ENCODE data around the gene PPIL1. TPM values are rescaled to one million over a fixed set of nuclear protein-coding genes. Genes with fewer than 3 reads are reported as not detected.

PPIL1 gene
- total RNA-seq, 4 donors from 2014 or later: 9.2 to 19.8 (median 13.0) TPM

DNA sequence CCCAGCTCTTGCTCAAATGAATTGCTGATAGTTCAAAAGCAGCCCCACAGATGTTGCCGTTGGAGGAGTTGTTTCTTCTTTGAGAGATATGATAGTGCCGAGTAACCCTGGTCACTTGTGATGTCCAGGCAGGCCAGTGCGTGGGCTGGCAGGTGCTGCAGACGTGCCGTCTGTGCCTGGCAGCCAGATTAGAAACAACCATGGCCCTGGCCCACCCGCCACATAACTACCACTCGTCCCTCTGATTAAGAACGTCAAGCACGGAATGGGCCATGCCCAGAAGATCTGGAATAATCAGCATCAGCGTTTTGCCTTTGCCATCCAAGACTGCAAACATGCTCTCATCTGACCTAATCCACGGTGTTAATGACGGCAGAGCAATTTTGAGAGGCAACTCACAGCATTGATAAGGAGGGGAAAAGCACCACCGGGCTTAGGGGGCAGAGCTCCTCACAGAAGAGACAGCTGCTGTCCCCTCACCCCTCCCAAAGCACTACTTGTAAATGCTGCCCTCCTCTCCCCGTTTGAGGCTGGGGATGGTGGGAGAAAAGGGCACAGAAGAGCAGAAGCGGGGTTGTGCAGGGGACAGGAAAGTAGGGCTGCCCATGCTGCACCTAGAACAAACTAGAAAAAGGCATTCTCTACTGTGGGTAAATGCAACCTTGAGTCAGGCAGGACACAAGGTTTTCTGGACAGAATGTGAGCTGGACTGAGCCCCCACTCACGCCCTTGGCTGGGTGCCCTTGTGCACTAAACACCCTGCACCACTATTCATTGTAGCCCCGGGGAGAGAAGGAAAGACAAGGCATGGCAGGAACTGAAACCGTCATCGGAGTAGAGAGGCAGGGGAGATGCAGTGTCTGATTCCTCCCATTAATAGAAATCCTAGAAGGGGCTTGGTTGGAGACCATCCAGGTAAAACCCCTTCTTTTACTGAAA, 30.1 kb downstream of the PPIL1 start:
- no peak for DNase-seq (ENCODE audit: low spot score in 2 of 2)
- TF ChIP-seq POLR2A (IDR thresholded peaks at IDR 0.05) (no peak), EP300 (IDR thresholded peaks at IDR 0.05) (no peak)
- TF ChIP-seq, protein P1, sequence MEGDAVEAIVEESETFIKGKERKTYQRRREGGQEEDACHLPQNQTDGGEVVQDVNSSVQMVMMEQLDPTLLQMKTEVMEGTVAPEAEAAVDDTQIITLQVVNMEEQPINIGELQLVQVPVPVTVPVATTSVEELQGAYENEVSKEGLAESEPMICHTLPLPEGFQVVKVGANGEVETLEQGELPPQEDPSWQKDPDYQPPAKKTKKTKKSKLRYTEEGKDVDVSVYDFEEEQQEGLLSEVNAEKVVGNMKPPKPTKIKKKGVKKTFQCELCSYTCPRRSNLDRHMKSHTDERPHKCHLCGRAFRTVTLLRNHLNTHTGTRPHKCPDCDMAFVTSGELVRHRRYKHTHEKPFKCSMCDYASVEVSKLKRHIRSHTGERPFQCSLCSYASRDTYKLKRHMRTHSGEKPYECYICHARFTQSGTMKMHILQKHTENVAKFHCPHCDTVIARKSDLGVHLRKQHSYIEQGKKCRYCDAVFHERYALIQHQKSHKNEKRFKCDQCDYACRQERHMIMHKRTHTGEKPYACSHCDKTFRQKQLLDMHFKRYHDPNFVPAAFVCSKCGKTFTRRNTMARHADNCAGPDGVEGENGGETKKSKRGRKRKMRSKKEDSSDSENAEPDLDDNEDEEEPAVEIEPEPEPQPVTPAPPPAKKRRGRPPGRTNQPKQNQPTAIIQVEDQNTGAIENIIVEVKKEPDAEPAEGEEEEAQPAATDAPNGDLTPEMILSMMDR (IDR thresholded peaks at IDR 0.05): no peak

DNA sequence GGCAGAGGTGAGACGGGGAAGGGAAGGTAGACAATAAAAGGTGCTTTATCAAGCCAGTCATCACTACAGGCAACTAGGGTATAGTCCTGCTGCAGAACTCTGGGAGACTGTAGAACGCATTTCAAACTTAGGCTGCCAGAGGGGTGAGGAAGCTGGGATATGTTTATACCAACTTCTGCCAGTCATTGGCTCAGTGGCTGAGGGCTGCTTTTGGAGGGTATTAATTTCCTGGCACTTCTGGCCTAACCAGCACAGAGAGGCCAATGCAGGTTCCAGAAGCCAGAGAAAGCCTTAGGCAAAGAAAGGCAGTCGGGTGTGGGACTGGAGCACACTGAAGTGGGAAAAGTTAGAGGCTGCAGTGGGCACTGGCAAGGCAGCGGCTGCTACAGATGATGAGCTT, 31.4 kb downstream of the PPIL1 start:
- WGBS, 2 donors: 88 to 94% methylated on average over 4 of the region's 4 CpGs
- Histone ChIP-seq H3K27ac (no peak overlapping the region), H3K4me1 (peaks cover 0 to 24% (median 20%) of the 10 kb centered on the region in 4 donors), H3K27me3 (peaks cover 0 to 20% of the 10 kb centered on the region in 2 donors), H3K4me3 (no peak overlapping the region), H3K9me3 (no peaks in the 10 kb centered on the region), H3K36me3 (no peaks in the 10 kb centered on the region)
- DNase-seq (ENCODE audit: low spot score in 2 of 2): no peak
- no peak for TF ChIP-seq POLR2A (IDR thresholded peaks at IDR 0.05)
- no peak for TF ChIP-seq EP300 (IDR thresholded peaks at IDR 0.05)
- TF ChIP-seq, protein P1 (IDR thresholded peaks at IDR 0.05): no peak

More for the DNA sequence above, 30.1 kb downstream of the PPIL1 start:
- peaks cover 0 to 7% of the 10 kb centered on the region in 2 donors for H3K27me3 ChIP-seq
- no peak overlapping the region for H3K27ac ChIP-seq
- H3K4me1 ChIP-seq: peaks cover 0 to 26% (median 19%) of the 10 kb centered on the region in 4 donors
- H3K9me3 ChIP-seq: no peaks in the 10 kb centered on the region
- H3K4me3 ChIP-seq: no peak overlapping the region
- H3K36me3 ChIP-seq: no peaks in the 10 kb centered on the region
- 67 to 68% methylated on average over 19 of the region's 19 CpGs for WGBS, 2 donors

DNA sequence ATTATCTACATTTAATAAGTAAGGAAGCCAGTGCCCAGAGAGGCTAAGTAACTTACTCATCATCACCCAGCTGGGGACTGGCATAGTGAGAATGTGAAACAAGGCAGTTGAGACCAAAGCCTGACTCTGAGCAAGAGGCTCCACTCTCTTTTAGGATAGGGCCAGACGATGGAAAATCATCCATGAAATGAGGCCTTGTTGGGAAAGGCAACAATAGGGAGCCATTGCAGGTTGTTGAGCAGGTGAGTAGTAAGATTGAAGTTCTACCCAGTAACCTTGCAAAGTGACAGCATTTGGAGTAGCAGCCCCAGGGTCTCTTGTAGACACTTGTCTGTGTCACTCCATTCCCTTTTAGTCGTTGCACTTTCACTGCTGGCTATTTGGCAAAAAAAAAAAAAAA, 32.8 kb downstream of the PPIL1 start:
- no peaks in the 10 kb centered on the region for H3K36me3 ChIP-seq
- H3K4me1 ChIP-seq: peaks cover 0 to 24% (median 20%) of the 10 kb centered on the region in 4 donors
- no peaks in the 10 kb centered on the region for H3K9me3 ChIP-seq
- no peak overlapping the region for H3K4me3 ChIP-seq
- H3K27me3 ChIP-seq: peaks cover 0 to 26% of the 10 kb centered on the region in 2 donors
- no peak overlapping the region for H3K27ac ChIP-seq
- WGBS, 2 donors: 79 to 91% methylated on average over 2 of the region's 2 CpGs
- TF ChIP-seq EP300 (IDR thresholded peaks at IDR 0.05) (no peak), POLR2A (IDR thresholded peaks at IDR 0.05) (no peak)
- TF ChIP-seq, protein P1 (IDR thresholded peaks at IDR 0.05): no peak
- DNase-seq (ENCODE audit: low spot score in 2 of 2): no peak

DNA sequence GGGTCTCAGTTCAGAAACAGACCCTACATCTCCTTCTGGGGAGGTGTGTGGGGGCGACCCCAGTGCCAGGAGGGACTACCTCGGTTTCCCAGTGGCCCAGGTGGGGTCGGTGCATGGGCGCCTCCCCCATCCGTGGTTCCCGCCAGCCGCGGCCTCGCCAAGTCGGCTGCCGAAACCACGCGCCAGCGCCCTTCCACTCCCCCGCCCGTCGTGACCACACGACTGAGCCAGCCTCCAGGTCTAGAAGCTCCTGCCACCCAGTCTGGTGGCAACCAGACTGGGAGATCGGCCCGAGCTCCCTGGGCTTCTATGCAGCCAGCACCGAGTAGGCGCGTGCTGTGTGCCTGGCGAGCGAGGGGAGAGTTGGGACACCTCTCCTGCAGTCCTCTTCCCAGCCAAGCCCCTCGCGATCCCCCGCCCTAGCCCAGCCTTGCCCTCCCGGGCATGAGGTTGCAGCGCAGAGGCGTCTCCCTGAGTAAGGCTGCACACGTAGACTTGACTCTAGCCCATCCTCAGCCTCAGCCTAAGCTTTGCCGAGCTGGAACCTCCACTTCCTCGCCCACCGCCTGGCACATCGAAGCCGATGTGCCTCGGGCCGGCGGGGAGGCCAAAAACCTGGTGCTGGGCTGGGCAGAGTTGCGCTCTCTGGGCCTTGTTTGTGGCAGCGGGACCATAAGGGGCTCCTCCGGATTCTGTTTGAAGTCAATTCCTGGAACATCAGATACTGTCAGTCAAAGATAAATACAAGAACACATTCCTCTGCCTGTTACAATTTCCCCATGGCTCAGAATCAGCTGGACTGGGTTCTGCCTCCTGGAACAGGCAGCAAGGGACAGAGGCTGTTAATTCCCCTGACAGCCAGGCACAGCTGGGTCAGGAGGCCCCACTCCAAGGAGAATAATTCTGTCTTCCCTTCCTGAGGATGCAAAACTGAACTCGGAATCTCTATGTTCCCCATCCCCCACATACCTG, 33.9 kb downstream of the PPIL1 start:
- peaks cover 0 to 24% (median 20%) of the 10 kb centered on the region in 4 donors for H3K4me1 ChIP-seq
- no peak for DNase-seq (ENCODE audit: low spot score in 2 of 2)
- 22 to 26% methylated on average over 23 to 31 of the region's 44 CpGs for WGBS, 2 donors

More for the DNA sequence above, 33.9 kb downstream of the PPIL1 start:
- no peaks in the 10 kb centered on the region for H3K9me3 ChIP-seq
- TF ChIP-seq POLR2A (IDR thresholded peaks at IDR 0.05): no peak
- TF ChIP-seq, protein P1 (IDR thresholded peaks at IDR 0.05): no peak
- TF ChIP-seq EP300 (IDR thresholded peaks at IDR 0.05): no peak
- peak overlapping the region; percentile 26 to 56 (median 47) for H3K4me3 ChIP-seq
- peaks cover 0 to 26% of the 10 kb centered on the region in 2 donors for H3K27me3 ChIP-seq
- no peaks in the 10 kb centered on the region for H3K36me3 ChIP-seq
- no peak overlapping the region for H3K27ac ChIP-seq

Data from tibial nerve (tissue), 4 donors.